Activated CD4-positive, alpha-beta T cell treated with anti-CD3 and anti-CD28 coated beads for 48 hours (primary cell): ENCODE results near the gene MSS51.

Source experiments
- DNase-seq: peaks from one replicate; pipeline ENCODE4 v3.0.0-alpha.2; 2020

Gene MSS51

DNA sequence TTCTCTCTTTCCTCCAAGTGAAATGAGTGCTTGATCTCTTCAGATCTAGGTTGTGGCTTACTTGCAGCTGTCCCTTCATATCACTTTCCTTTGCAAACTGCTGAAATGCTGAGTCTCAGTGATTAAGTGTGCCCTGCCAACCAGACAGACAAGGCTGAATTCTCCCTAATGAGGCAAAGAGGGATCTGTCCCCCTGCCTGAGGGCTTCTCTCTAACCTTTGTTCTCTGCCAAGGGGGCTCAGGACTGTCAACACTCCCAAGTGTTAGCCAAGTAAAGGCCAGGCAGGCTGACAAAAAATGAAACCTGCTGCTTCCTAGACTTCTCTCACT, at the start of gene MSS51:
TSS of gene MSS51 (minus strand) at position 24 of the 330 bp plus-strand sequence. CDS start 5,277 bp downstream, outside the sequence.
- no peak for DNase-seq

GRCh38 chr10:73480158-73480557, 46.8 kb upstream of the MSS51 start:
- no peak for DNase-seq

GRCh38 chr10:73478636-73479035, 45.3 kb upstream of the MSS51 start:
- DNase-seq: no peak

DNA sequence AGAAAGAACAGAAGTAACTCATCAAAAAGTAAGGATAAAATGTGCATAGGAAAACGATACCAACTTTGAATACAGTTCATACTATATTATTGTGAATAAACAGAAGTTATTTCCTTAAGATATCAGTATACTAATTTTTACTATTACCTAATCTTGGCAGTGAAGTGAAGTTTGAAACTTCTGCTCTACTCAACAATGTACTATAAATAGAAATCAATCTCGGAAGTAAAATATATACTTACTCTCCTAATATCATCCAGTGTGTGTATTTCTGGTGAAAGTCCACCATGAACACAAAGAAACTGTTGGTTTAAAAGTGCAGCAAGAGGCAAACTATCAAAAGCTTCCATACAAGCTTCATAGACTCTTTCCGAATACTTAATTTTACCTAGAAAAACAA, 37.9 kb upstream of the MSS51 start:
- DNase-seq: no peak

DNA sequence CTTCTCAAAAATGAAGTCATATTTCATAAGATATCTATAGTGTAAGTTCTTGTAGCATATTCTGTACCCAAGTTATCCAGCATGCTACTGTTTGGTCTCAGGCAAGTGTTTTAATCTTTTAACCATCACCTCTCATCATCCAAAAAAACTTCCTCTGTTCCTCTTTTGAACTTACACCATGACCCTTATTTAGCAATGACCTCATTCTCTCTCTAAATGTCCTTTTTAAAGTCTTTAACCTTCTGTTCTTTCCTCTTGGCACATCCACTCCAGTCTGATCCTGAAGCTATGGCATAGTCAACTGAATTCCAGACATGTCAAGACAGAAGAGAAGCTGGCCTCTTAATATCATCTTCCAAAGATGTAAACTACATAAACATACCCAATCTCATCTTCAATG, 36.2 kb upstream of the MSS51 start:
- DNase-seq: no peak

- no peak for DNase-seq
Measured at GRCh38 chr10:73467206-73467605, 33.8 kb upstream of the MSS51 start.

GRCh38 chr10:73465978-73466726, 32.8 kb upstream of the MSS51 start:
- DNase-seq: no peak

DNA sequence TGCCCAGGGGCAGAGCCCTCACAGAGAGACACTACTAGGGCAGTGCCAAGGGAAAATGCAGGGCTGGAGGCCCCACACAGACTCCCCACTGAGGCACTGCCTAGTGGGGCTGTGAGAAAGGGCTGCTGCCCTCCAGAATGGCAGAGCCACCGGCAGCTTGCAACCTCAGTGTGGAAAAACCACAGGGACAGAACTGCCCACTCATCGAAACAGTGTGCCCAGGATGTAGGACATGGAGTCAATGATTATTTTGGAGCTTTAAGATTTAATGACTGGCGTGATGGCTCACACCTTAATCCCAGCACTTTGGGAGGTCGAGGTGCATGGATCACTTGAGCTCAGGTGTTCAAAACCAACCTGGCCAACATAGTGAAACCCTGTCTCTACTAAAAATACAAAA, 27.5 kb upstream of the MSS51 start:
- DNase-seq: no peak

DNA sequence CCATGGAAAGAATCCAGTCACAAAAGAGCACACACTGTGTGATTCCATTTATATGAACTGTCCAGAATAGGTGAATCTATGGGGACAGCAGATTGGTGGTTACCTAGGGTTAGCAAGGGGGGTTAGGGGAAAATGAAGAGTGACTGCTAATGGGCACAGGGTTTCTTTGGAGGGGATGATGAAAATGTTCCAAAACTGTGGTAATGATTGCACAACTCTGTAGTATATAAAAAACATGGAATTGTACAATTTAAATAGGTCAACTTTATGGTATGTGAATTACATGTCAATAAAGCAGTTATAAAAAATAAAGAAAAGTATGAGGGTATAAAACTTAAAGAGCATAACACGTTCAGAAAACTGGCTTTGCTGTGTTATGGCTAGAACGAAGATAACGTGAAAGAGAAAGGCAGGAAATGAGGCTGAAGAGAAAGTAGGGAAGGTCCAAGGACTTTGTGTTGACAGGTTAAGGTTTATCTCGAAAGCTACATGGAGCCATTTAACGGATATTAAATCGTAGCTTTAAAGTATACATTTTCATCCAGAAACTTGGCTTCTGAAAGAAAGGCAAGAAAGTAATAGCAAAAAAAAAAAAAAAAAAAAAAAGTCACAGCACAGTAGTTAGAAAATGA, 26.4 kb upstream of the MSS51 start:
- no peak for DNase-seq

DNA sequence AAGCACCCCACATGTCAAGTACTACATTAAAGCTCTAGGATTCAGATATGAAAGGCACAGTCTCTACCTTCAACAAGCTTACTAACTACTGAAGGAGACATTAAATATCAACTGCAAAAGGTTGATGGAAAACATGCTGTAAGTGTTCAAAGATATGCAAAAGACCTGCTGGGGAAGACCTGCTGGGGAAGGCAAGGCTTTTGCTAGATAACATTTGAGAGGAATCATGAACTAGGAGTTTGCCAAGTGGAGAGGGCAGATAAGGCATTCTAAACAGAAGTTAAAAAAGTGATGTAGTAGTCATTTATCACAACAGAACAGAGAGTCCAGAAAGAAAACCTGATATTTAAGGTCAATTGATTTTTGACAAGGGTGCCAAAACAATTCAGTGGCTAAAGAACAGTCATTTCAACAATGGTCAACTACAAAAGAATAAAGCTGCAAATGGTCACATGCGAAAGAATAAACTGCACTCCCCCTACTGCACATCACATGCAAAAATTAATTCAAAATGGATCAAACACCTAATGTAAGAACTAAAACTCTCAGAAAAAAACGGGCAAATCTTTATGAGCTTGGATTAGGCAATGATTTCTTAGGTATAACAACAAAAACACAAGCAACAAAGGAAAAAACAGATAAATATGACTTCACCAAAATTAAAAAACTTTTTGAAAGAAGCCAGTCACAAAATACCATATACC, 23.0 kb upstream of the MSS51 start:
- no peak for DNase-seq

- DNase-seq: no peak
Measured at GRCh38 chr10:73449113-73449512, 15.8 kb upstream of the MSS51 start.

DNA sequence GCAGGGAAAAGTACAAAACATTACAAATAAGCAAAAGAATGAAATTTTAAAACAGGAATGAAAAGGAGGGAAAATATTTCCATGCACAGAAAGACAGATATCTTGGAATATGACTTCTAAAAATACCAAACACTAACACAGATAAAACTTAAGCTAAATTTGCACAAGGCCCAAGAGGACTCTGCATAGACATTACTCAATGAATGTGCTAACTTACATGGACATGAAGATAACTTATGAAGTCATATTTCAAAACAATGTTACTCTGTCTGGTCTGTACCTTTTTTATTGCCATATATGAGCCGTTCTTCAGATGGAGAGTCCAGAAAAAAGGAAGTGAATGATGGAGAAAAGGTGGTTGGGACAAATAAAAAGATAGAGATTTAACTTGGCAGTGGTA, 15.0 kb upstream of the MSS51 start:
- DNase-seq: no peak

DNA sequence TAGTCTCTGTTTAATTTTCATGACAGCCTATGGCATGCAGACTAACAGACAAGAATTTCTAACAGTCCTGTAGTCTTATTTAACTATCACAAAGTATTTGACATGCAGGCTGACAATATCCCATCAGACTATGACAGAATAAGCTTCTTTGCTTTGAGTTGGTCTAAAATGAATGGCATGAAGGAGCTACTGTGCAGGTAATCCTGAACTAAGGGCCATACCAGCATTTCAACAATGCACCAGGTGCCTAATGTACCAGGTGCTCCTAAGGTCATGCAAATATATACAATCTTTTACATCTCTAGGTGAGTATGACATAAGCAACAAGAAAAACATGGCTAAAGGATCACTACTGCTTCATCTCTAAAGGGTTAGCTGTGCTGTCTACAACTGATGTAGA, 13.6 kb upstream of the MSS51 start:
- DNase-seq: no peak

DNA sequence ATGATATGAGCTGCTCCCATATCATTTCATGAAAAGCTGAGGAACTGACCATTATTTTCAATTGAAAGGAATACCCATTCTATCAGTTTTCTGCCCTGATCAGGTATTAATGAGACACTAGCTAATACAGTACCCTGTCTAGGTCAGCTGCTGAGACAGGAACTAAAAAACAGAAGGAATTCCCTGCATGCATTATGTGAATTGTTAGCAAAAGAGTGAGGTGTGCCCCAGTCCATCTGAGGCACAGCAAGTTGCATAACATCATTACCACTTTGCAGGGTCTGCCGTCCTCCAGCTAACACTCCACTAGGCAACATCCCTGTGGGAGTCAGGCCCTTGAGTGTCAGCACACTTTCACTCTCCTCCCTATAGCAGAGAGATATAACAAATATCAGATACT, 11.1 kb upstream of the MSS51 start:
- DNase-seq: no peak

DNA sequence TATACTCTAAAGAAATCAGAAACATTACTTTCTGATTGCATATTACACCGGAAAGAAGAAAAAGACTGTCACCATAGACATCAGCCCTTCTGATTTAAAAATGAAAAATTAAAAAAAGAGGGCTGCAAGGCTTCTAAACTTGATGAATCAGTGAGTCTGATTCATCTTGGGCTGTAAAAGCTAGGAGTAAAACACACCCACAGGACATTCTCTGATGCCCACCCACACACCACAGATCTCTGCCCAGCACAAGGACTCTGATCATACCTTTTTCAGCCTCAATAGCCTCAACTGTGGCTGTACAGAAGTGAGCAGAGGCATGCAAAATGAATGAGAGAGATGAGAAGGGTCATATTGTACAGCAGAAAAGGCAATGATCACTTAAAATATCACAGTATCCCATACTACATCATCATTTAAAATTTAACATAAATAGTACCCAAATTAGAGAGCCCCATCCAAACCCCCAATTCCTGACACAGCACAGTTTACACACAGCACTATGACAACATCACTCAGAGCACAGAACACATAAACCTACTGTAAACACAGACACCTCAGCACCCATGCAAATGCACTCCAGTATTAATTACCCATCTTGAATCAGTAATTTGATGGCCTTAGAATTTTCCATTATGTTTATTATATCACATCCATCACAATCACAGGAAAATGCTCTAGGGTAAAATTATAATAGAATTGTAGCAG, 6.4 kb upstream of the MSS51 start:
- DNase-seq: no peak

- DNase-seq: no peak
Measured at GRCh38 chr10:73439055-73439454, 5.7 kb upstream of the MSS51 start.

DNA sequence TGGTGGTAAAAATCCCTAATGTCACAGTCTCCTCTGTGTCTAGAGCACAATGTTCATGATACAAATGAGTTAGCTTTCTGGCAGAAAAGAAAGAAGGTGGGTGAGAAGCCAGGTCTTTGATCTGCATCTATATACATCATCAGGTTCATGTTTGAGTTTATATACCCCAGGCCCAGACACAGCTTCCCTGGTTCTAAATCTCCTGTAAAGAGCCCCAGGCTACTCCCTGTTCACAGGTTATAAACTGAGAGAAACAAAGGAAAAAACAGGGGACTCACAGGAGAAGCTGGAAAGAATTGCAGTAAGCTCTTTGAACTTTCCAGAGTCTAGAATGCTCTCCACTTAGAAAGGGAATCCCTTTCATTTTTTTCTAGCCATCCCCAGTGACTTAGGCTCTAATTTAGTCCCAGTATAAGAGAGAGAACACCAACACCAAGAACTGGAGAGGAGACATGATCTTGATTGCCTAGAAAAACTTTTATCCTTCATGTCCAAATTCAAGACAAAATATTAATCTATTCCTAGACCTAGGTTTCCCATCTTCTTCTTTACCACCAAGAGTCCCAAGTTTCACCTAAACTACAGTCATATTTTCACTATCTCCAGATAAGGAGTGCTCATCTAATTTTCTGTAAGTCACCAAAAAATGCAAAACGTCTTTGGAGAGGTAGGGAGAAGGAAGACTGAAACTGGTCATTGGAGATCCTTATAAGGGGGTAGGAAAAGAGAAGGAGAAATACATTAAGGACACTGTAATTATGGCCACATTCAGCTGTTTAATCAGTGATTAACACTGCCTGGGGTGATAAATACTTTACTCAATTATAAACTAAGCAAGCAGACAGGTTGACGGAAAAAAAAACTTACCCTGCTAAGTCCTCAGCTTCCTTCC, 469 bp downstream of the MSS51 start:
- no peak for DNase-seq

GRCh38 chr10:73426318-73426717, 7.0 kb downstream of the MSS51 start:
- DNase-seq: no peak

GRCh38 chr10:73424478-73424877, 8.9 kb downstream of the MSS51 start:
- no peak for DNase-seq

DNA sequence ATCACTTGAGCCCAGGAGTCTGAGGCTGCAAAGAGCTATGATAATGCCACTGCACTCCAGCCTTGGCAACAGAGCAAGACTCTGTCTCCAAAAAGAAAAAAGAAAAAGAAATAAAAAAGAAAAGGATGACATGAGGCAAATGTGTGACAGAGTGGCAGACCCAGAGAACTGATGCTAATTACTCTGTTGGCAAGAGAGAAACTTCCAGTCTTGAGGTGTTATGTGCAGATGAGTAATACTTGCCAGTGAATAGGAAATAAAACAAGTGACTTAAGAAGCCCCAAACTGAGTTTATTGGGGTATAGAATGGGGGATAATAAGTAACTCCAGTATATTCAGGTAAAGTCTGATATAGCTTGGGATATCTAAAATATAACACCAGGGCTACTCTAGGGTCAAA, 10.1 kb downstream of the MSS51 start:
- no peak for DNase-seq

GRCh38 chr10:73416571-73416970, 16.8 kb downstream of the MSS51 start:
- no peak for DNase-seq

- DNase-seq: no peak
Measured at GRCh38 chr10:73414230-73414945, 19.0 kb downstream of the MSS51 start.
